Measurements from ENCODE around the gene KCNN3.

The KCNN3 gene

DNA sequence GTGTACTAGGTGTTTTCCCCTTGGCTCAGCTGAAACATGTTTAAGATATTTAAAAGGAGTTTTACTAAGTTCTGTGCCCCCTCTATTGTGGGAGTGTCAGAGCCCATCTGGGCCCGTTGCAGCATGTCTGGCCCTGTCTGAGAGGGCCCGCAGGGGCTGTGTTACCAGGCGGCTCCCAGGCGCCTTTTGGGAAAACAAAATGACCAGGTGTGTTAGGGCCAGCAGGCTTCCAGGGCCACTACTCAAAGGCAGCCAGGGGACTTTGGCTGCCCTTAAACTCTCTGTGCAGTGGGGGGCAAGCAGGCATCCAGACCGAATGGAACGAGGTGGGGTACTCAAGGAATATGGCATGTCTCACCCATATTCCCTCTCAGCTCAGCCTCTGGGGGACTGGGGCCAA is 111.7 kb downstream of the KCNN3 start:
- no peak overlapping the region for H3K27ac ChIP-seq (ENCODE audit: low read depth, low read length)
- peaks cover 0 to 14% (median 5%) of the 10 kb centered on the region in 5 donors for H3K27me3 ChIP-seq (ENCODE audit: control insufficient read depth in 5 of 5, insufficient read depth in 4 of 5, low read length in 5 of 5)
- no peak overlapping the region for H3K9ac ChIP-seq (ENCODE audit: low read length in 5 of 5)
- peaks cover 0 to 17% (median 8%) of the 10 kb centered on the region in 5 donors for H3K4me1 ChIP-seq (ENCODE audit: control insufficient read depth in 5 of 5, insufficient read depth in 5 of 5, low read length in 5 of 5)
- H3K9me3 ChIP-seq (ENCODE audit: control insufficient read depth in 5 of 5, low read length in 5 of 5): peaks cover 0 to 4% (median 0%) of the 10 kb centered on the region in 5 donors
- no peak overlapping the region for H3K4me3 ChIP-seq (ENCODE audit: low read depth in 1 of 5, low read length in 5 of 5)
- H3K36me3 ChIP-seq (ENCODE audit: control insufficient read depth in 5 of 5, insufficient read depth in 5 of 5, low read length in 5 of 5): no peaks in the 10 kb centered on the region

DNA sequence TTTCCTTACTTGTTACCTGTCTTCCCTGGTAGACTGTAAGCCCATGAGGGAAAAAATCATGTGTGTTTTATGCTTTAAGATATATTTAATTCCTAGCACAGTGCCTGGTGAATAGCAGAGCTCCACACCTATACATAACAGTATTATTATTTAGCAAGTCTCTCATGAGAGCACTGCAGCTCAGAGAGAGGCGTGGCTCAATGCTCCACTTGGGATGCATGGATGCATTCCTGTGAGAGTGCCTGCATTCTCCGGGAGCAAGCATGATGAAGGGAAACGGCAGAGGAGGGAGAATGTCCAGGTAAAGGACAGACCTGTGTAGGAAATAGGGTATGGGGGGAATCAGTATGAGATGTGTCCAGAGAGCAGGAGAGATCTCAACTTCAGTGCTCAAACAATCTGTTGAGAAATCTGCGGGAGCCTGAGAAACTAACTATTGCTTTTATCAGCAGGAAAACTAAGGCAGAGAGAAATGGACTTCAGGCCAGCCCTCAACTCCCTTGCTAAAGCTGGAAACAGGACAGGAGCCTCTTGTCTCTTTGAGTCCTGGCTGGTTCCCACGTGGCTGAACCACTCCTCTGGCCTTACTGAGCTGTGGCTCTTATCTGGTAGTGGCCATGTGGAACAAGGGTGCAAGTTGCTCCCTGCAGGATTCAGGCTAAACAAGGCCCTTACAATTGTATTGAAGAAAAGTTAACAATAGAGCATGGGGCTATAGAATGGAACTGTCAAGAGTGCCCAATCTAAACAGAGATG is 113.1 kb downstream of the KCNN3 start:
- H3K36me3 ChIP-seq (ENCODE audit: control insufficient read depth in 5 of 5, insufficient read depth in 5 of 5, low read length in 5 of 5): no peaks in the 10 kb centered on the region
- H3K9me3 ChIP-seq (ENCODE audit: control insufficient read depth in 5 of 5, low read length in 5 of 5): peaks cover 0 to 4% (median 0%) of the 10 kb centered on the region in 5 donors
- no peak overlapping the region for H3K4me3 ChIP-seq (ENCODE audit: low read depth in 1 of 5, low read length in 5 of 5)
- peaks cover 0 to 17% (median 8%) of the 10 kb centered on the region in 5 donors for H3K4me1 ChIP-seq (ENCODE audit: control insufficient read depth in 5 of 5, insufficient read depth in 5 of 5, low read length in 5 of 5)
- H3K27me3 ChIP-seq (ENCODE audit: control insufficient read depth in 5 of 5, insufficient read depth in 4 of 5, low read length in 5 of 5): peaks cover 0 to 11% (median 5%) of the 10 kb centered on the region in 5 donors
- H3K27ac ChIP-seq (ENCODE audit: low read depth, low read length): no peak overlapping the region
- no peak overlapping the region for H3K9ac ChIP-seq (ENCODE audit: low read length in 5 of 5)

- H3K27ac ChIP-seq (ENCODE audit: low read depth, low read length): no peak overlapping the region
- peaks cover 1 to 13% (median 9%) of the 10 kb centered on the region in 5 donors for H3K27me3 ChIP-seq (ENCODE audit: control insufficient read depth in 5 of 5, insufficient read depth in 4 of 5, low read length in 5 of 5)
- H3K4me3 ChIP-seq (ENCODE audit: low read depth in 1 of 5, low read length in 5 of 5): no peak overlapping the region
- no peaks in the 10 kb centered on the region for H3K36me3 ChIP-seq (ENCODE audit: control insufficient read depth in 5 of 5, insufficient read depth in 5 of 5, low read length in 5 of 5)
- peaks cover 0 to 4% (median 0%) of the 10 kb centered on the region in 5 donors for H3K9me3 ChIP-seq (ENCODE audit: control insufficient read depth in 5 of 5, low read length in 5 of 5)
- H3K4me1 ChIP-seq (ENCODE audit: control insufficient read depth in 5 of 5, insufficient read depth in 5 of 5, low read length in 5 of 5): peaks cover 0 to 17% (median 8%) of the 10 kb centered on the region in 5 donors
- no peak overlapping the region for H3K9ac ChIP-seq (ENCODE audit: low read length in 5 of 5)
These were observed 114.0 kb downstream of the KCNN3 start for GRCh38 chr1:154755858-154756730.

DNA sequence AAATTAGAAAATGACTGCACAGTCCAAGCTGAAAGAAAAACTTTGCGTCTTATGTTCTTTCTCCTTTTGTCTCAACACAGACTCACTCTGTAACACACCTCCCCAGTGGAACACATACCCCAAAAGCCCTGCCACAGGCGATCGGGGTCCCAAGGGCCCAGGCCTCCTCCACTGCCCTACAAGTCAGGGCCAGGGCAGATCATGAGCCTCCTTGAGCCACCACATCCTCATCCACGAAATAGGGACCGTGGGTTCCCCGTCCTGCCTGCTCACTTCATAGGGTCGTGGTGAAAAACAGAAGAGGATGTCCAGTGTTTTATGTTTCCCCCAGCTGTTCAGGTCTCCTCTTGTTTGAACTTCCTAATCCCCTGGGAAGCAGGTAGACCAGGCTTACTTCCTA is 116.7 kb downstream of the KCNN3 start:
- peaks cover 0 to 3% (median 0%) of the 10 kb centered on the region in 5 donors for H3K4me1 ChIP-seq (ENCODE audit: control insufficient read depth in 5 of 5, insufficient read depth in 5 of 5, low read length in 5 of 5)
- H3K9ac ChIP-seq (ENCODE audit: low read length in 5 of 5): no peak overlapping the region
- no peak overlapping the region for H3K4me3 ChIP-seq (ENCODE audit: low read depth in 1 of 5, low read length in 5 of 5)
- no peak overlapping the region for H3K27ac ChIP-seq (ENCODE audit: low read depth, low read length)
- peaks cover 0 to 4% (median 0%) of the 10 kb centered on the region in 5 donors for H3K9me3 ChIP-seq (ENCODE audit: control insufficient read depth in 5 of 5, low read length in 5 of 5)
- no peaks in the 10 kb centered on the region for H3K36me3 ChIP-seq (ENCODE audit: control insufficient read depth in 5 of 5, insufficient read depth in 5 of 5, low read length in 5 of 5)
- peaks cover 5 to 20% (median 15%) of the 10 kb centered on the region in 5 donors for H3K27me3 ChIP-seq (ENCODE audit: control insufficient read depth in 5 of 5, insufficient read depth in 4 of 5, low read length in 5 of 5)

- H3K9ac ChIP-seq (ENCODE audit: low read length in 5 of 5): no peak overlapping the region
- no peak overlapping the region for H3K27ac ChIP-seq (ENCODE audit: low read depth, low read length)
- H3K9me3 ChIP-seq (ENCODE audit: control insufficient read depth in 5 of 5, low read length in 5 of 5): peaks cover 0 to 4% (median 0%) of the 10 kb centered on the region in 5 donors
- H3K4me1 ChIP-seq (ENCODE audit: control insufficient read depth in 5 of 5, insufficient read depth in 5 of 5, low read length in 5 of 5): peaks cover 0 to 3% (median 0%) of the 10 kb centered on the region in 5 donors
- H3K4me3 ChIP-seq (ENCODE audit: low read depth in 1 of 5, low read length in 5 of 5): no peak overlapping the region
- H3K27me3 ChIP-seq (ENCODE audit: control insufficient read depth in 5 of 5, insufficient read depth in 4 of 5, low read length in 5 of 5): peaks cover 6 to 20% (median 15%) of the 10 kb centered on the region in 5 donors
- H3K36me3 ChIP-seq (ENCODE audit: control insufficient read depth in 5 of 5, insufficient read depth in 5 of 5, low read length in 5 of 5): no peaks in the 10 kb centered on the region
These were observed 117.6 kb downstream of the KCNN3 start for GRCh38 chr1:154752273-154753030.

GRCh38 chr1:154751690-154752089 is 118.4 kb downstream of the KCNN3 start:
- Histone ChIP-seq H3K9me3 (ENCODE audit: control insufficient read depth in 5 of 5, low read length in 5 of 5) (peaks cover 0 to 4% (median 0%) of the 10 kb centered on the region in 5 donors), H3K27me3 (ENCODE audit: control insufficient read depth in 5 of 5, insufficient read depth in 4 of 5, low read length in 5 of 5) (peaks cover 11 to 24% (median 21%) of the 10 kb centered on the region in 5 donors), H3K36me3 (ENCODE audit: control insufficient read depth in 5 of 5, insufficient read depth in 5 of 5, low read length in 5 of 5) (no peaks in the 10 kb centered on the region), H3K27ac (ENCODE audit: low read depth, low read length) (no peak overlapping the region), H3K9ac (ENCODE audit: low read length in 5 of 5) (no peak overlapping the region), H3K4me3 (ENCODE audit: low read depth in 1 of 5, low read length in 5 of 5) (no peak overlapping the region), H3K4me1 (ENCODE audit: control insufficient read depth in 5 of 5, insufficient read depth in 5 of 5, low read length in 5 of 5) (peaks cover 0 to 6% (median 0%) of the 10 kb centered on the region in 5 donors)

DNA sequence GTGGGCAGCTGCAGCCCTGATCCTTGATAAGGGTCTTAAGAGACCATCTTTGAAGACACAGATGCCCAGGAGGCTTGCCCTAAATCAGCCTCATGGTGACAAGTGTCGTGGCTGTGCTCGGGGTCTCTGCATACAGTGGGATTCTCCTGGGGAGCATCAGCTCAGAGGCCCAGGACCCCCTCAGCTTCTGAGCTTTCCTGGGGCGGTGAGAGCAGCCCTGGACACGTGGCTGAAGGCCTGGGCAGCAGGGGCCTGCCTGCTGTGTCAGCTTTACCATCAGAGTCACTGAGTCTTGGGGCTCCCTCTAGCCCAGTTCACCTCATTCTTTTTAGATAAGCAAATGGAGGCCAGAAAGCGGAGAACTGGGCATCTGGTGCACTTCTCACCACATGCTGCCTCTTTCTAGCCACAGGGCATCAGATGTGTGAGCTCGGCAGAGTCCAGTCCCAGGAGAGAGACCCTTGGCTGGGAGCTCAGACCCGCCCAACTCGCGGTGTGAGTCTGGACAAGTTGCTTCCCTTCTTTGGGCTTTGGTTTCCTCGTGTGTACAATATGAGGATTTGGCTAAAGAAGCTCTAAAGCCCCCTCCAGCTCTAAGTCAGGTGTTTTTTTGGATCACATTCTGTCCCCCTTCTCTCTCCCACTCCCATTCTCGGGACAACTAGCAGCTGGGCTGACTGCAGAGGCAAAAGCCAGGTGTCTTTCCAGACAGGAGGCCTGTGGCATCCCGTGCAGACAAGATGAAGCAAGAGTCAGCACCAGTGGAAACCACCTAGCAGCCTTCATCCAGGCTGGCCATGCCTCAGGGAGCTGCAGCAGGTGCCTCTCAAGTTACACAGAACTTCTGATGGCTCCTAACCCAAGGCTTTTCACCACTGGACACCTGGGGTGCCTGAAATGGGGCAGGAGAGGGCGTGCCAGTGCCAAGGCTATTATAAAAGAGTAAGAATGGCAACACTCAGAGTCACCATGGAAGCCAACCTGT is 119.1 kb downstream of the KCNN3 start:
- H3K9me3 ChIP-seq (ENCODE audit: control insufficient read depth in 5 of 5, low read length in 5 of 5): peaks cover 0 to 4% (median 0%) of the 10 kb centered on the region in 5 donors
- no peaks in the 10 kb centered on the region for H3K36me3 ChIP-seq (ENCODE audit: control insufficient read depth in 5 of 5, insufficient read depth in 5 of 5, low read length in 5 of 5)
- no peak overlapping the region for H3K4me3 ChIP-seq (ENCODE audit: low read depth in 1 of 5, low read length in 5 of 5)
- H3K27ac ChIP-seq (ENCODE audit: low read depth, low read length): no peak overlapping the region
- peaks cover 0 to 6% (median 0%) of the 10 kb centered on the region in 5 donors for H3K4me1 ChIP-seq (ENCODE audit: control insufficient read depth in 5 of 5, insufficient read depth in 5 of 5, low read length in 5 of 5)
- peaks cover 11 to 30% (median 26%) of the 10 kb centered on the region in 5 donors for H3K27me3 ChIP-seq (ENCODE audit: control insufficient read depth in 5 of 5, insufficient read depth in 4 of 5, low read length in 5 of 5)
- H3K9ac ChIP-seq (ENCODE audit: low read length in 5 of 5): no peak overlapping the region

- H3K36me3 ChIP-seq (ENCODE audit: control insufficient read depth in 5 of 5, insufficient read depth in 5 of 5, low read length in 5 of 5): no peaks in the 10 kb centered on the region
- peaks cover 0 to 6% (median 0%) of the 10 kb centered on the region in 5 donors for H3K4me1 ChIP-seq (ENCODE audit: control insufficient read depth in 5 of 5, insufficient read depth in 5 of 5, low read length in 5 of 5)
- H3K9me3 ChIP-seq (ENCODE audit: control insufficient read depth in 5 of 5, low read length in 5 of 5): peaks cover 0 to under 1% (median 0%) of the 10 kb centered on the region in 5 donors
- H3K9ac ChIP-seq (ENCODE audit: low read length in 5 of 5): no peak overlapping the region
- H3K4me3 ChIP-seq (ENCODE audit: low read depth in 1 of 5, low read length in 5 of 5): no peak overlapping the region
- H3K27me3 ChIP-seq (ENCODE audit: control insufficient read depth in 5 of 5, insufficient read depth in 4 of 5, low read length in 5 of 5): peaks cover 11 to 29% (median 23%) of the 10 kb centered on the region in 5 donors
- H3K27ac ChIP-seq (ENCODE audit: low read depth, low read length): no peak overlapping the region
These were observed 120.9 kb downstream of the KCNN3 start for GRCh38 chr1:154749078-154749760.

All from subcutaneous abdominal adipose tissue (tissue), 5 donors.